Amniotic stem cell (primary cell): ENCODE results near the gene ADCYAP1R1.

Experiments used
- DNase-seq: peaks from one replicate; lab custom pipeline; 2025; lab: John Stamatoyannopoulos, UW

The ADCYAP1R1 gene

DNA sequence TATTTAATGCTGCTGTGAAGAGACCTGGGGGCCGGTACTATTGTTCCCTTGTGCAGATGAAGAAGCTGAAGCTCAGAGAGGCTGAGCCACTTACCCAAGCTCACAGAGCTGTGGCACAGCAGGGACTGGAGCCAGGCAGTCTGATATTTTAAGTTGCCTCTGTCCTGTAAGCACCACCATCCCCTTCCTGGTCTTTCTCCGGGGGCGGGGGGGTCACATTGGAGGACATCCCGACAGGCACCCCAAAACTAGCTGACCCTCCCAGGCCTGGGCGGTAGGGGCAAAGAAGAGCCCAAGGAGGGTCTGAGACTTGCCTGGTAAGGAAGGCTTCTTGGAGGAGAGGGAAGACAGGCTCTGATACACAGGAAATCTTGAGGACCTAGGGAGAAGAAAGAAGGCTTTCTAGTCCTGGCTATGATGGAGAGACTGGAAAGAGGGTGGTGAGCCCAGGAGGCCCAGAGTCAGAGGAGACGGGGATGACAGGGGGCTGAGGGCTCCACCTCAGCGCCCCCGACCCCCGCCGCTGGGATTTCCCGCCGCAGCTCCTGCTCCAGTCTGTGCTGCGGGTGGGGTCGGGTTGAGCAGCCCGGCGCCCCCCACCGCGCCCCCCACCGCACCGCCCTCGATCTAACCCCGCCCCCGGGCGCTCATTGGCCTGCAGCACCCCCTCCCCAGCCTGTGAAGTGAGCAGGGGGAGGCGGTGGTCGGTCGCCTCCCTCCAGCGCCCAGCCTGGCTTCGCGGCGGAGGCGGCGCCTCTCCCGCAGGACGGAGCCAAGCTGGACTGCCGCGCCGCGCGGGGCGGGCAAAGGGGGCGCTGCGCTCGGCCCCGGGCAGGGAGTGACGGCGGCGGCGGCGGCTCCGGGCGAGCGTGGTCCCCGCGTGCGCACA lies at the start of gene ADCYAP1R1:
Gene ADCYAP1R1, plus strand, starts transcription at position 711 of the 889 bp plus-strand sequence. CDS start 10,957 bp downstream, outside the sequence.
- no peak for DNase-seq

DNA sequence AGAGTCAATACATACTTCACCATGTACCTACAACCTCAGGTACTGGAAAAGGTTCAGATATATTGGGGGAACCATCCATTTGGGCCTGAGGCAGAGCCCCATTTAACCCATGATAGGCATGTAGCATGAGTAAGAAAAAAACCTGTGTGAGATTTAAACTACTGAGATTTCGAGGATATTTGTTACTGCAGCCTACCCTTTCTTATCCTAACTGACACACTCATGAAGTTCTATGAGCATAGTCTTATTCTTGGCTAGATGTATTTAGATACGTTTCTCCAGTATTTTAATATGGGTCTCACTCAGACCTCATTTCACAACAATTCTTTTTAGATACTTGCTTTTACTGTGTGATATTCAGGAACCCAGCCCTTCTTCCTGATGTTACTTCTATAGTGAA lies 49.0 kb upstream of the ADCYAP1R1 start:
- DNase-seq: no peak

DNA sequence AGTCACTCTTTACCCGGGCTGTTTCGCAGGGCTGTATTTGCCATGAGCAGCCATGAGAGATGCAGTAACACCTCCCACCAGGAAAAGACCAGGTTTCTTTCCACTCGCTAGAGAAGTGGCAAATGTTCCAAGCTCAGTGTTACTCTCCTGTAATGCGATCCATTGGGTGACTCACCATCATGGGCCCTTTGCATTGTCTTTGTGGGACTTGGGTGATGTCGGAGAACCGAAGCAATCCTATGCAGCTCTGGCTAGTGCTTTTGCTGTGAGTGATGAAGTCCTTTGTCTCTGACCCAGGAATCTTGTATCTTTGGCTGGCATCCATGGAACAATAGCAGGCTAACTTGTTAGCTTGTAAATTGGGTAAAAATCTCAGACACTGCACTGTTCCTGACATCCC lies 48.4 kb upstream of the ADCYAP1R1 start:
- DNase-seq: no peak

- DNase-seq: no peak
Measured at GRCh38 chr7:31004393-31004792, 47.7 kb upstream of the ADCYAP1R1 start.

DNA sequence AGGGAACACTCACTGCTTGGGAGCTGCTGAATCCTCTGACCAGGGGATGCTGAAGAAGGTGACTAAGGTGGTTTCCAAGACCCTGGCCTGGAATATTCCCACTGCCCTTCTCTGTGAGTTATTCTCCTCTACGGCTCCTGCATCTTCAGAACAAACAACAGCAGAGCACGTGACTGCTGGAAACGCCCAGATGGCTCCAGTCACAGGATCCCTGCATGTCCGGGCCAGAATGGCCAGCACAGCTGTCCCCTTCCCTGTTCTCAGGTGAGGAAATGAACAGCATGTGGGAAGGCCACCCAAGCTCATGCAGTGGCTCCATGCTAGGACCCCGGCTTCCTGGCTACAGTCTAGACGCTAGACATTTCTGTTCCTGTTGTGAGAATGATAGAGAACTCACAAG lies 45.3 kb upstream of the ADCYAP1R1 start:
- DNase-seq: no peak

GRCh38 chr7:31007634-31008033 lies 44.5 kb upstream of the ADCYAP1R1 start:
- DNase-seq: no peak

DNA sequence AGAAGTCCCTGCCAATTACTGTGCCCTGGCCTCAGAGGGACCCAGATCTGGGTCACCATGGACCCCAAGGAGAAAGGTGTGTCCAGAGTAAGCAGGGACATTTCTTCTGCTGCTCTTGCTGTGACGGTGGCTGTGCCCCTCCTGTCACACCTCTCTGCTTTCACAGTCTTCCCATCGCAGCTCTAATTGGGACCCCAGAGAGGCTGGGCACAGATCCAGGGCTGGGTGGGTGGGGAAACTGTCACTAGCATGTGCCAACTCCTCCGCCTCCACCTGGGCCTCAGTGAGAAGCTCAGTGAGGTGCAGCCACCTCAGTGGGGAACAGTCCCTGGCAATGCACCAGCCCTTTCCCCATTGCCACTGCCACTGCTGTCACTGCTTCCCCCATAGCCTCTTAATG lies 37.3 kb upstream of the ADCYAP1R1 start:
- no peak for DNase-seq

GRCh38 chr7:31017032-31017675 lies 35.0 kb upstream of the ADCYAP1R1 start:
- no peak for DNase-seq

GRCh38 chr7:31017721-31018120 lies 34.4 kb upstream of the ADCYAP1R1 start:
- DNase-seq: no peak

DNA sequence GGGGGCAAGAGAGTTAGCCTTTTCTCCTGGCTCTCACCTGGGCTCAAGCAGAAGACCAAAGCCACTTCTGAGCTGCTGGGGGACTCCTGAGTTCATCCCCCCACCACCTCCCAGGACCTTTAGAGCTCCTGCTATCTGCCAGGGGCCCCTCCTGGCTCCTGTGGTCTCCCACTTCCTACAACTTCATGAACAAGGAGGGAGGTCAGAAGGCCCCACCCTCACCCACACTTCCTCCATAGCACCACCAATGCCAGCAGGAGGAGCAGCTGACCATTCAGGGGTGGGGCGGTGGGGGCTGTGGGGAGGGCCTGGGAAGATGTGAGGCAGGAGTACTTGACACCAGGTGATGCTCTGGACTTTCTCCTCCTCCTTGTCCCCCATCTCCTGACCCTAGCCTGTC lies 32.6 kb upstream of the ADCYAP1R1 start:
- no peak for DNase-seq

- DNase-seq: no peak
Measured at GRCh38 chr7:31020161-31020560, 31.9 kb upstream of the ADCYAP1R1 start.

DNA sequence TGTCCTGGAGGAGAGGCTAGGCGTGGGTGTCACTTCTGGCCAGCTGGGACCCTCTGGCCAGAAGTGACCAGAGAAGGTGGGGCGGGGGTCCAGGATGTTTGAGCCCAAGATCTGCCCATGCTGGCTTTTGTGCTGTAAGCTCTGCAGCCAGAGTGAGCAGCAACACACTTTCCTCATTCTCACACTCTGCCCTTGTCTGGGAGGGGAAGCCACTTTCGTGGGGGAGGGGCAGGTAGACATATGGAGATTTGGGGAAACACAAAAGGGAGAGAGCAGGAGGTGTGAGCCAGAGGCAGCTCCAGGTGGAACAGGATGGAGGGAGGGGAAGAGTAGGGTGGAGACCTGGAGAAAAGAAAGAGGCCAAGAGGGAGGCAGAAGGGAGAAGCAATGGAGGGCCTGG lies 31.5 kb upstream of the ADCYAP1R1 start:
- DNase-seq: no peak

DNA sequence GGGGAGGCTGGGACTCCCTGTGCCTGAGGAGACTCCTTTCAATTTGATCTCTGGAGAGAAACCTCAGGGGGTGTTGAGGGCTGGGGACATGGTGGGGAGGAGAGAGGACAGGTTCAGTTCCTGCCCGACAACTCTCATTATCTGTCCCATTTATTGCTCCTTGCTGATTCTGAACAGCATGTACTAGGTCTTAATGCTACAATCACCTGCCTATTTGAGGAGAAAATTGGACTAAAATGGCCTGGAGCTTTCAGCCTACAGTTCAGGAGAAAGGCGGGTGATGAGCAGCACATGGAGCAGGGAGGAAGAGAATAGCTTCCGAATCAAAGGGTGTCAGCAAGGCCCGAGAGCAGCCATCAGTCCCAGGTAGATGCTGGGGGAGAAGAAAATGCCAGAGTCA lies 30.0 kb upstream of the ADCYAP1R1 start:
- no peak for DNase-seq

GRCh38 chr7:31022726-31023125 lies 29.4 kb upstream of the ADCYAP1R1 start:
- no peak for DNase-seq

GRCh38 chr7:31023877-31024276 lies 28.2 kb upstream of the ADCYAP1R1 start:
- DNase-seq: no peak

GRCh38 chr7:31027161-31027965 lies 24.7 kb upstream of the ADCYAP1R1 start:
- DNase-seq: no peak

DNA sequence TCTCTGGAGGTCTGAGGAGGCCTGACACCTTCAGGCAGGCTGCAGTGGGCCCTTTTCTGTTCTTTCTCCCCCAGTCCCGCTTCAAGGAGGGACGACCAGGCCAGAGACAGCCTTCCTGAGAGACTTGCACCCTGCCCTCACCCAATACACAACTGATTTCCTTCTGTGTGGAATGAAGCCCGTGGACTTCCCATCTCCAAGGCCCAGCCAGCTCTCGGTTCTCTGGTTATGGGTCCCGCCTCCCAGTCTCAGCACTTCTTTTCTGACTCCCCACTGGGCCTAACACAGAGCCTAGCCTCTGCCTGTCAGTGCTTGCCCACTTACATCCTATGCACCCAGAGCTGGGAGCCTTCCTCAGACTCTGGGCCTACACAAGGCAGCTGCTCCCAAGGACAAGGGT lies 24.1 kb upstream of the ADCYAP1R1 start:
- DNase-seq: no peak

DNA sequence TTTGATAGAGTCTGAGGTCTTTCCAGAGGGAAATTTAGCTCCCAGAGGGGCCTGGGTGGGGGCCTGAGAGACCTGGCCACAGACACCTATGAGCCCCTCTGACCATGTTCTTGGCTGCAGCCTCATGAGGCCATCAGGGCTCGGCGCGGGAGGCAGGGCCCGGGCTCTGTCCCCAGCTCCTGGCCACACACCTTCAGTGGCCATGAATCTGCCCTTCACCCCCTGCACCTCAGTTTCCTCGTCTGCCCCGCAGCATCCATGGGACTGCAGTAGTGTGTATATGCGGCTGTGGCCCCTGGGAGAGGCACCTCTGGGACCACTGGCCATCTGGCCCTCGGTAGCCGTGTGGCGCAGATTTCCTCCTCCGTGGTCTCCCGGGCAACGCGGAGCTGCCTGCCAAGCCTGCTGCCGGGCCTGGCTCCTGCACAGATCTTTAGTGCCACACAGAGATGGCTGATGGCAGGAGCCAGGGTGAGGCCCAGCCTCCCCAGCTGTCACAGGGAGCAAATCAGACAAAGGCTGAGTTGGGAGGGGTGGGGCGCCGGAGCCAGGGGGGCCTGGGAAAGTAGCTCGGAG lies 23.6 kb upstream of the ADCYAP1R1 start:
- no peak for DNase-seq

DNA sequence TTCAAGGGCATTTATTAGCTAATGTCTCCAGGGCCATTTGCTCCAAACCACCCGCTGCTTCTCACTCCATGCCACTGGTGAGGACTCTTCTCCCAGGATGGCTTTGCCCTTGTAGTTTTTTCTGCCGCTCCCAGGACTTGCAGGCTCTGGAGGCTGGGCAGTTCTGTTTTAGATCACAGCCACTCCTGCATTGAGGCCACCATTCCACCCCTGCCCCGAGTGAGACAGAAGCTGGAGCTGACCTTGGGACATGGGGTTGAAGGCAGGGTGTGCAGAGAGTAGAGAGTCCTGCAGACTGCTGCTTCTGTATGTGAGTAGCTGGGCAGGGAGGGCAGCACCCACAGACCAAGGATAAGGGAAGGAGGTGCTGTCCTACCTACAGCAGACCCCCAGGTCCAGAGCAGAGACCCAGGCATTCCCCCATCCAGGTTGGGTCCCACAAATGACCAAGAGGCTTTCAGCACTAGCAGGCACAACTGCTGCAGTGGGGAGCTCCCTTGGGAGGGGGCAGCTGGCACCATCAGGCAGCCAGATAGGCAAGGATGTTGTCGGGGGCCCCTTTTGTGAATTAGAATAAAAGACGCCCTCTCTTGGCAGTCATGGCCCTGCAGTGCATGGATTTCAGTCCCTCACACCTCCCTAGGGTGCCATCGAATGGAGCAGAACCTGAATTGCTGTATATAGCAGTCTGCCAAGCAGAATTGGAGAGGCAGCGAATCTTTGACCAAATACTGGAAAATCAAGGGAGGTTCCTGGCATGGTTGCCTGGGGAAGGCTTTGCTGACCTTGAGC lies 22.7 kb upstream of the ADCYAP1R1 start:
- no peak for DNase-seq

DNA sequence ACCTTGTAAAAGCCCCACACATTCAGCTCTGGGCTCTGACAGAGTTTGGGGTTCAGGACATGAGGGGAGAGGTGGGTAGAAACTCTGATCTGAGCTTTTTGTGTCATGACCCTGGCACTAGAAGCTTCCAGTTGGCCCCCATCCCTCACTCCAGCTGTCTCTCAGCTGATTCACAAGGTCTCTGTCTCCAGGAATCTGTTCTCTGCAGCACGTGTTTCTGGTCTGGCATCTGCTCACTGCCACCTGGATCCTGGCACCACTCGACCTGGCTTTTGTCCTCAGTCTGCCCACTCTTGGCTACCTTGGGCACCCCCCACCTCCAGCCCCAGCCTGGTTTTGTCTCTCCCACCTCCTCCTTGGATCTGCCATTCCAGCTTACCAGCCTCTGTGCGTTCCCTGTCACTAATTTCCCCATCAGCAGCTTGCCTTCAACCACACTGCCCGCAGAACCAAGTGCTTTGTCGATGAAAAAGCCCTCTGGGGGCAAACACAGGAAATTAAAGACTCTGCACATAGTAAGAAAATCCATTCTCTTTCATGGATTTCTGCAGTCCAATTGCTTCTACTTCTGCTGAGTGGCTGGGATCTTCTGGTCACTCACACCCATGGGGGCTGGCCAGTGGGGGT lies 18.3 kb upstream of the ADCYAP1R1 start:
- no peak for DNase-seq

DNA sequence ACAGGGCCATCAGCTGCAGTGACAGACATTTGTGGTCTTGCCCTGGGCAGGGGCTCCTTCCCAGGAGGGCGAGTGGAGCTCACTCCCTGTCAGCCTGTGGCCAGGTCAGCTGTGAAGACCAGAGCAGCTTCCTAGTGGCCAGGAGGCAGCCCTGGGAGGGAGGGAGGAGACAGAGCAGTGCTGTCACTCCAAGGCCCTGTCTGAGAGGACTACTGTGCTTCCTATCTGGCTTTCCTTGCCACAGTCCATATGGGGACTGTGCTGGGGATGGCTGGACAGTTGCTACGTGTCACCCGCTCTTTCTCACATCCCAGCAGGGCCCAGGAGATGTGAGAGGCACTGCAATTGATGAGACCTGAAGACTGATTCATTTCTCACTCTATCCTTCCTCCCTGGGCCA lies 15.2 kb upstream of the ADCYAP1R1 start:
- DNase-seq: no peak
